ENCODE measurements around the gene ACTL8. TPM values are rescaled to one million over a fixed set of nuclear protein-coding genes. Genes with fewer than 3 reads are reported as not detected.

ACTL8 gene
- total RNA-seq, 1 donor from 2014 or later = 0.17 TPM

- Histone ChIP-seq H3K4me3 (ENCODE audit: low read depth, low read length) (no peak overlapping the region), H3K36me3 (ENCODE audit: control insufficient read depth, insufficient read depth, low read length) (no peaks in the 10 kb centered on the region), H3K27me3 (ENCODE audit: control insufficient read depth, insufficient read depth, low read length) (no peaks in the 10 kb centered on the region)
- TF ChIP-seq, protein P1, sequence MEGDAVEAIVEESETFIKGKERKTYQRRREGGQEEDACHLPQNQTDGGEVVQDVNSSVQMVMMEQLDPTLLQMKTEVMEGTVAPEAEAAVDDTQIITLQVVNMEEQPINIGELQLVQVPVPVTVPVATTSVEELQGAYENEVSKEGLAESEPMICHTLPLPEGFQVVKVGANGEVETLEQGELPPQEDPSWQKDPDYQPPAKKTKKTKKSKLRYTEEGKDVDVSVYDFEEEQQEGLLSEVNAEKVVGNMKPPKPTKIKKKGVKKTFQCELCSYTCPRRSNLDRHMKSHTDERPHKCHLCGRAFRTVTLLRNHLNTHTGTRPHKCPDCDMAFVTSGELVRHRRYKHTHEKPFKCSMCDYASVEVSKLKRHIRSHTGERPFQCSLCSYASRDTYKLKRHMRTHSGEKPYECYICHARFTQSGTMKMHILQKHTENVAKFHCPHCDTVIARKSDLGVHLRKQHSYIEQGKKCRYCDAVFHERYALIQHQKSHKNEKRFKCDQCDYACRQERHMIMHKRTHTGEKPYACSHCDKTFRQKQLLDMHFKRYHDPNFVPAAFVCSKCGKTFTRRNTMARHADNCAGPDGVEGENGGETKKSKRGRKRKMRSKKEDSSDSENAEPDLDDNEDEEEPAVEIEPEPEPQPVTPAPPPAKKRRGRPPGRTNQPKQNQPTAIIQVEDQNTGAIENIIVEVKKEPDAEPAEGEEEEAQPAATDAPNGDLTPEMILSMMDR (IDR thresholded peaks at IDR 0.05; ENCODE audit: insufficient read depth, low read length, poor library complexity, severe bottlenecking) = no peak
- no peak for DNase-seq (ENCODE audit: low read depth)
Observed at GRCh38 chr1:17805869-17806684, 50.9 kb downstream of the ACTL8 start.

DNA sequence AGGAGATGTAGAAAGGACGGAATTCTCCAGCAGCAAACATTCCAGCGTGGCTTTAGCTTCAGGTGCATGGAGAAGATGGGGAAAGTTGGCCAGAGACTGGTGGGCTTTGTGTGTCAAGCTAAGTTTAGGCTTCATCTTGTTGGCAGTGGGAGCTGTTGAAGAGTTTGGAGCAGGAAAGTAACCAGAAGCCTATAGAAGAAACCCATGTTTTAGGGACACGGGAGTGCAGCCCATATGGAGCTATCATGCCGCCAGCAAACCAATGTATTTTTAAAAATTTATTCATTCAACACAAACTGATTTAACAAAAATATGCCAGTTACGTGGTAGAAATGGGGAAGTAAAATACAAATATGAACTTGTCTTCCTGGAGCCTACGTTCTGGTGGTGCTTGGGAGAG is 53.7 kb downstream of the ACTL8 start:
- H3K27me3 ChIP-seq (ENCODE audit: control insufficient read depth, insufficient read depth, low read length) = no peaks in the 10 kb centered on the region
- H3K36me3 ChIP-seq (ENCODE audit: control insufficient read depth, insufficient read depth, low read length) = no peaks in the 10 kb centered on the region
- TF ChIP-seq, protein P1 (IDR thresholded peaks at IDR 0.05; ENCODE audit: insufficient read depth, low read length, poor library complexity, severe bottlenecking) = no peak
- no peak overlapping the region for H3K4me3 ChIP-seq (ENCODE audit: low read depth, low read length)
- no peak for DNase-seq (ENCODE audit: low read depth)

- H3K36me3 ChIP-seq (ENCODE audit: control insufficient read depth, insufficient read depth, low read length) = no peaks in the 10 kb centered on the region
- no peaks in the 10 kb centered on the region for H3K27me3 ChIP-seq (ENCODE audit: control insufficient read depth, insufficient read depth, low read length)
- no peak for DNase-seq (ENCODE audit: low read depth)
- TF ChIP-seq, protein P1 (IDR thresholded peaks at IDR 0.05; ENCODE audit: insufficient read depth, low read length, poor library complexity, severe bottlenecking) = no peak
- H3K4me3 ChIP-seq (ENCODE audit: low read depth, low read length) = no peak overlapping the region
Observed at GRCh38 chr1:17810668-17811067, 55.5 kb downstream of the ACTL8 start.

- TF ChIP-seq, protein P1 (IDR thresholded peaks at IDR 0.05; ENCODE audit: insufficient read depth, low read length, poor library complexity, severe bottlenecking) = no peak
- Histone ChIP-seq H3K36me3 (ENCODE audit: control insufficient read depth, insufficient read depth, low read length) (no peaks in the 10 kb centered on the region), H3K4me3 (ENCODE audit: low read depth, low read length) (no peak overlapping the region), H3K27me3 (ENCODE audit: control insufficient read depth, insufficient read depth, low read length) (peaks cover 8% of the 10 kb centered on the region)
- DNase-seq (ENCODE audit: low read depth) = no peak
Observed at GRCh38 chr1:17816511-17816910, 61.4 kb downstream of the ACTL8 start.

- Histone ChIP-seq H3K27me3 (ENCODE audit: control insufficient read depth, insufficient read depth, low read length) (peaks cover 8% of the 10 kb centered on the region), H3K4me3 (ENCODE audit: low read depth, low read length) (no peak overlapping the region), H3K36me3 (ENCODE audit: control insufficient read depth, insufficient read depth, low read length) (no peaks in the 10 kb centered on the region)
- TF ChIP-seq, protein P1 (IDR thresholded peaks at IDR 0.05; ENCODE audit: insufficient read depth, low read length, poor library complexity, severe bottlenecking) = no peak
- no peak for DNase-seq (ENCODE audit: low read depth)
Observed at GRCh38 chr1:17819129-17819802, 64.1 kb downstream of the ACTL8 start.

Data from kidney epithelial cell (primary cell).